ENCODE measurements around the gene OR10G6.

OR10G6 gene

DNA sequence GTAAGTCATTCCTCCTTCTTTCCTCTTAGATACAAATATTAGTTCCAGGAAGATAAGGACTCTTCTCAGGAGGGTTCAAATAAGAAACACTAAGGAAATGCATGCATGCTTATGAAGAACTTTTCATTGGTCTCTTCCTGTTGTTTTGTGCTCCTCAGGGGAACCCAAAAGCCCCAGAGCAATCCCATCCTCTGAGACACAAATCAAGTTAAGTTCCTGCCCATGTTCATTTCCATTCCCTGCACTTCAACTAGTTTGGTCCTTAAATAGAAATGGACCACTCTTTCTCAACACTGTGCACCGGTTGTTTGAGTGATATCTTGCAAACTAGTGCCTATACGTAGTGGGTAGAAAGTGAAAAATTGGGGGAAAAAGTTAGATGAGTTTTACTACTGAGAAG lies 17.7 kb upstream of the OR10G6 start, which contains the start of gene OR10G4:
OR10G4 (plus strand) TSS at position 301 of the 400 bp plus-strand sequence. CDS start 2,578 bp downstream, outside the sequence.
- Histone ChIP-seq H3K27me3 (ENCODE audit: insufficient read depth, poor library complexity, severe bottlenecking) (peaks cover 4% of the 10 kb centered on the region), H3K27ac (replicated peaks) (no peak within 1 kb of the TSS), H3K4me3 (replicated peaks; ENCODE audit: insufficient read depth, low read length) (no peak within 1 kb of the TSS)
- TF ChIP-seq POLR2AphosphoS5 (IDR thresholded peaks at IDR 0.05; ENCODE audit: low read depth) (no peak), GABPA (IDR thresholded peaks at IDR 0.05; ENCODE audit: low read depth) (no peak), SPI1 (IDR thresholded peaks at IDR 0.05; ENCODE audit: borderline replicate concordance, low read depth) (no peak)
- TF ChIP-seq, protein P1, sequence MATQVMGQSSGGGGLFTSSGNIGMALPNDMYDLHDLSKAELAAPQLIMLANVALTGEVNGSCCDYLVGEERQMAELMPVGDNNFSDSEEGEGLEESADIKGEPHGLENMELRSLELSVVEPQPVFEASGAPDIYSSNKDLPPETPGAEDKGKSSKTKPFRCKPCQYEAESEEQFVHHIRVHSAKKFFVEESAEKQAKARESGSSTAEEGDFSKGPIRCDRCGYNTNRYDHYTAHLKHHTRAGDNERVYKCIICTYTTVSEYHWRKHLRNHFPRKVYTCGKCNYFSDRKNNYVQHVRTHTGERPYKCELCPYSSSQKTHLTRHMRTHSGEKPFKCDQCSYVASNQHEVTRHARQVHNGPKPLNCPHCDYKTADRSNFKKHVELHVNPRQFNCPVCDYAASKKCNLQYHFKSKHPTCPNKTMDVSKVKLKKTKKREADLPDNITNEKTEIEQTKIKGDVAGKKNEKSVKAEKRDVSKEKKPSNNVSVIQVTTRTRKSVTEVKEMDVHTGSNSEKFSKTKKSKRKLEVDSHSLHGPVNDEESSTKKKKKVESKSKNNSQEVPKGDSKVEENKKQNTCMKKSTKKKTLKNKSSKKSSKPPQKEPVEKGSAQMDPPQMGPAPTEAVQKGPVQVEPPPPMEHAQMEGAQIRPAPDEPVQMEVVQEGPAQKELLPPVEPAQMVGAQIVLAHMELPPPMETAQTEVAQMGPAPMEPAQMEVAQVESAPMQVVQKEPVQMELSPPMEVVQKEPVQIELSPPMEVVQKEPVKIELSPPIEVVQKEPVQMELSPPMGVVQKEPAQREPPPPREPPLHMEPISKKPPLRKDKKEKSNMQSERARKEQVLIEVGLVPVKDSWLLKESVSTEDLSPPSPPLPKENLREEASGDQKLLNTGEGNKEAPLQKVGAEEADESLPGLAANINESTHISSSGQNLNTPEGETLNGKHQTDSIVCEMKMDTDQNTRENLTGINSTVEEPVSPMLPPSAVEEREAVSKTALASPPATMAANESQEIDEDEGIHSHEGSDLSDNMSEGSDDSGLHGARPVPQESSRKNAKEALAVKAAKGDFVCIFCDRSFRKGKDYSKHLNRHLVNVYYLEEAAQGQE (IDR thresholded peaks at IDR 0.05; ENCODE audit: insufficient replicate concordance, low read depth), result no peak
- TF ChIP-seq, protein P2, sequence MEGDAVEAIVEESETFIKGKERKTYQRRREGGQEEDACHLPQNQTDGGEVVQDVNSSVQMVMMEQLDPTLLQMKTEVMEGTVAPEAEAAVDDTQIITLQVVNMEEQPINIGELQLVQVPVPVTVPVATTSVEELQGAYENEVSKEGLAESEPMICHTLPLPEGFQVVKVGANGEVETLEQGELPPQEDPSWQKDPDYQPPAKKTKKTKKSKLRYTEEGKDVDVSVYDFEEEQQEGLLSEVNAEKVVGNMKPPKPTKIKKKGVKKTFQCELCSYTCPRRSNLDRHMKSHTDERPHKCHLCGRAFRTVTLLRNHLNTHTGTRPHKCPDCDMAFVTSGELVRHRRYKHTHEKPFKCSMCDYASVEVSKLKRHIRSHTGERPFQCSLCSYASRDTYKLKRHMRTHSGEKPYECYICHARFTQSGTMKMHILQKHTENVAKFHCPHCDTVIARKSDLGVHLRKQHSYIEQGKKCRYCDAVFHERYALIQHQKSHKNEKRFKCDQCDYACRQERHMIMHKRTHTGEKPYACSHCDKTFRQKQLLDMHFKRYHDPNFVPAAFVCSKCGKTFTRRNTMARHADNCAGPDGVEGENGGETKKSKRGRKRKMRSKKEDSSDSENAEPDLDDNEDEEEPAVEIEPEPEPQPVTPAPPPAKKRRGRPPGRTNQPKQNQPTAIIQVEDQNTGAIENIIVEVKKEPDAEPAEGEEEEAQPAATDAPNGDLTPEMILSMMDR (IDR thresholded peaks at IDR 0.05; ENCODE audit: insufficient read depth, low read length), result no peak
- no peak for DNase-seq (ENCODE audit: low read depth in 1 of 2, low spot score in 1 of 2)

DNA sequence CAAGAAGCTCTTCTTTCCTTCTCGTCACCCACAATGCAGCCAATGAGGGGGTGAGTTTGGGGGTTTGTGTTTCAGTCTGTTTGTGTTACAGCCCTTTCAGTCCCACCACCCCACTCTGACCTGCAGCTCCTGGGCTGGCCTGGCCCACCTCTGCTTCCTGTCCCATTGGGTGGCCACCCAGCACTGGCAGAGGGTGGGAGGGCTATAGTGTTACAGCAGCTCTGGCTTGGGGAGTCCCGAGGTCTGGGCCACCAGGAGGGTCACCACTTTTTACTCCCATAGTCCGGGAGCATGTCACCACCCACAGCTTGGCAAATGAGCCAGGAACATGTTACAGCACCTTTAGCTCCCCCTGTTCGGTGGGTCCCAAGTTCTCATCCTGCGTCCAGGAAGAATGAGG lies 15.7 kb downstream of the OR10G6 start:
- no peak for DNase-seq (ENCODE audit: low read depth in 1 of 2, low spot score in 1 of 2)
- TF ChIP-seq SPI1 (IDR thresholded peaks at IDR 0.05; ENCODE audit: borderline replicate concordance, low read depth), result no peak
- TF ChIP-seq, protein P1 (IDR thresholded peaks at IDR 0.05; ENCODE audit: insufficient replicate concordance, low read depth), result no peak
- no peak for TF ChIP-seq GABPA (IDR thresholded peaks at IDR 0.05; ENCODE audit: low read depth)
- TF ChIP-seq POLR2AphosphoS5 (IDR thresholded peaks at IDR 0.05; ENCODE audit: low read depth), result no peak
- TF ChIP-seq, protein P2 (IDR thresholded peaks at IDR 0.05; ENCODE audit: insufficient read depth, low read length), result no peak
- Histone ChIP-seq H3K27me3 (ENCODE audit: insufficient read depth, poor library complexity, severe bottlenecking) (peaks cover 5% of the 10 kb centered on the region), H3K27ac (replicated peaks) (no peak overlapping the region), H3K4me3 (replicated peaks; ENCODE audit: insufficient read depth, low read length) (no peak overlapping the region)

DNA sequence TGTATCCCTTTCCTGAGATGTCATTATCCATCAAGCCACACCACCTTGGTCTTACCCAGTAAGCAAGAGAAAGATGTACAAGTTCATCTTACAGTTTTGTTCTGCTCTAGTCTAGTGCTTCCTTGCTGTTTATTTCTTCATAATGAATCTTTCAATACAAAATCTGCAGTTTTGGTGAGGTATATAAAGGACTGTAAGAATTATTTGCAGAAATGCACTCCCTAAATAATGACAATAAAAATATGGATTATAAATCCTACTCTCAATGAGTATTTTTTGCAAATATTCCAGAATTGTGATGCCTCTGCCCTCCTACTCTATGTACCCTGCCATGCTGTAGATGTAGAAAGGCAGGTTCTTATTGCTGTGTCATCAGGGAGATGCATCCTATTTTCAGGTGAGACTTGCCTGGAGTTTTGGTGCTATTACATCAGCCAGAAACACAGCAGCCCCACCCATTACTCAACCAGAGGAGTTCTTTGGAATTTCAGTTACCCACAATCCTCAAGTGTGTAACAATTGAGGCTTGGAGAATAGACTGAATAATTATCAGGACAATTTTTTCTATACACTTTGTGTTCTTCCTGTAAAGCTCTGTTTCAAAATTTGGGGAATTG lies 17.1 kb downstream of the OR10G6 start, which contains the start of gene OR10S1:
OR10S1 (minus strand) TSS at position 51 of the 617 bp plus-strand sequence. CDS start 117 bp downstream, outside the sequence.
- DNase-seq (ENCODE audit: low read depth in 1 of 2, low spot score in 1 of 2), result no peak
- peaks cover 3% of the 10 kb centered on the region for H3K27me3 ChIP-seq (ENCODE audit: insufficient read depth, poor library complexity, severe bottlenecking)
- H3K4me3 ChIP-seq (replicated peaks; ENCODE audit: insufficient read depth, low read length), result no peak within 1 kb of the TSS
- H3K27ac ChIP-seq (replicated peaks), result no peak within 1 kb of the TSS
- TF ChIP-seq, protein P1 (IDR thresholded peaks at IDR 0.05; ENCODE audit: insufficient replicate concordance, low read depth), result no peak
- TF ChIP-seq, protein P2 (IDR thresholded peaks at IDR 0.05; ENCODE audit: insufficient read depth, low read length), result no peak
- TF ChIP-seq POLR2AphosphoS5 (IDR thresholded peaks at IDR 0.05; ENCODE audit: low read depth) (no peak), GABPA (IDR thresholded peaks at IDR 0.05; ENCODE audit: low read depth) (no peak), SPI1 (IDR thresholded peaks at IDR 0.05; ENCODE audit: borderline replicate concordance, low read depth) (no peak)

Data from HL-60 (cell line).